GM23338 (cell line): ENCODE data around the gene CALR. TPM values are rescaled to one million over a fixed set of nuclear protein-coding genes. Genes with fewer than 3 reads are reported as not detected.

Source experiments
- ATAC-seq: fragments of 200-7000 bp; cut with Tn5 transposase; 3 replicates; pipeline ENCODE4 v1.9.1; 2020
- DNase-seq: peaks from one replicate; pipeline ENCODE4 v3.0.0-alpha.2; 2015; ENCODE audit warnings: low spot score
- H2AFZ ChIP-seq: fragments of 200-600 bp; sonication (generic); 2 replicates; pipeline ENCODE4 v1.8.0; 2016; ENCODE audit warnings: antibody characterized with exemption, mild to moderate bottlenecking, moderate library complexity
- H3F3A ChIP-seq: fragments of 200-600 bp; sonication (generic); replicated peaks from 2 replicates; pipeline ENCODE4 v1.8.0; 2017; ENCODE audit warnings: antibody characterized with exemption, mixed run types, low read depth
- H3K27ac ChIP-seq: fragments of 200-600 bp; sonication (generic); 2 replicates; pipeline ENCODE4 v1.6.1; 2016; ENCODE audit warnings: low read depth
- H3K27me3 ChIP-seq: fragments of 200-600 bp; sonication (generic); 2 replicates; pipeline ENCODE4 v1.8.0; 2016; ENCODE audit warnings: mild to moderate bottlenecking, mixed run types, moderate library complexity; ENCODE audit not compliant: insufficient read depth
- H3K36me3 ChIP-seq: fragments of 200-600 bp; sonication (generic); 2 replicates; pipeline ENCODE4 v1.8.0; 2016; ENCODE audit warnings: mild to moderate bottlenecking; ENCODE audit not compliant: insufficient read depth
- H3K4me1 ChIP-seq: fragments of 200-600 bp; sonication (generic); 2 replicates; pipeline ENCODE4 v1.8.0; 2016; ENCODE audit warnings: mild to moderate bottlenecking, moderate library complexity; ENCODE audit not compliant: insufficient read depth
- H3K4me2 ChIP-seq: fragments of 200-600 bp; sonication (generic); 2 replicates; pipeline ENCODE4 v1.7.1; 2017; ENCODE audit warnings: mixed run types
- H3K4me3 ChIP-seq: fragments of 200-600 bp; sonication (generic); 2 replicates; pipeline ENCODE4 v1.6.1; 2016; ENCODE audit warnings: mixed run types
- H3K79me2 ChIP-seq: fragments of 200-600 bp; sonication (generic); replicated peaks from 2 replicates; pipeline ENCODE4 v1.8.0; 2017; ENCODE audit warnings: mild to moderate bottlenecking; ENCODE audit not compliant: insufficient read depth
- H3K9me2 ChIP-seq: fragments of 200-600 bp; sonication (generic); 2 replicates; pipeline ENCODE4 v1.8.0; 2017; ENCODE audit not compliant: insufficient read depth
- H4K20me1 ChIP-seq: fragments of 200-600 bp; sonication (generic); replicated peaks from 2 replicates; pipeline ENCODE4 v1.8.0; 2017; ENCODE audit warnings: mild to moderate bottlenecking; ENCODE audit not compliant: insufficient read depth
- H3K27ac Mint-ChIP-seq: 2 replicates; pipeline ENCODE4 v1.8.0; 2020; ENCODE audit warnings: inconsistent platforms, mild to moderate bottlenecking, moderate library complexity, mixed read lengths
- H3K27me3 Mint-ChIP-seq: 3 replicates; pipeline ENCODE4 v1.8.0; 2022; ENCODE audit warnings: low read depth, mild to moderate bottlenecking, moderate library complexity, mixed read lengths, inconsistent platforms; ENCODE audit not compliant: insufficient read depth, poor library complexity
- H3K36me3 Mint-ChIP-seq: 3 replicates; pipeline ENCODE4 v1.8.0; 2021; ENCODE audit warnings: low read depth, mild to moderate bottlenecking, inconsistent platforms, moderate library complexity, mixed read lengths
- H3K4me1 Mint-ChIP-seq: 3 replicates; pipeline ENCODE4 v1.8.0; 2020; ENCODE audit warnings: mild to moderate bottlenecking, inconsistent platforms, mixed read lengths
- H3K4me3 Mint-ChIP-seq: 3 replicates; pipeline ENCODE4 v1.8.0; 2021; ENCODE audit warnings: moderate library complexity, mild to moderate bottlenecking, inconsistent platforms, mixed read lengths
- H3K9me3 Mint-ChIP-seq: 3 replicates; pipeline ENCODE4 v1.8.0; 2020; ENCODE audit warnings: moderate library complexity, mild to moderate bottlenecking, inconsistent platforms, mixed read lengths
- CREB1 ChIP-seq: fragments of 250-450 bp; sonication (Bioruptor Pico); IDR thresholded peaks from 2 replicates; pipeline ENCODE4 v1.5.0; 2020; ENCODE audit warnings: low read depth, mild to moderate bottlenecking, moderate library complexity
- CTCF ChIP-seq, 2 experiments: fragments of 200-600 bp in 1 of 2; sonication (generic) in 1 of 2; conservative IDR thresholded peaks; 2 replicates each; pipeline versions ENCODE4 v1.5.1 to v1.6.1; 2016 to 2017; ENCODE audit warnings: antibody characterized with exemption in 2 of 2, low read depth in 2 of 2, mild to moderate bottlenecking in 2 of 2, moderate library complexity in 1 of 2
- ETS1 ChIP-seq: IDR thresholded peaks from 2 replicates; pipeline ENCODE4 v1.6.1; 2016; ENCODE audit warnings: antibody characterized with exemption
- EZH2 ChIP-seq: fragments of 200-600 bp; sonication (generic); IDR thresholded peaks from one replicate; pipeline ENCODE4 v1.8.0; 2017; ENCODE audit warnings: antibody characterized with exemption, mild to moderate bottlenecking, low read depth; ENCODE audit not compliant: unreplicated experiment
- EZH2phosphoT487 ChIP-seq: fragments of 200-600 bp; sonication (generic); IDR thresholded peaks from one replicate; pipeline ENCODE4 v1.8.1; 2018; ENCODE audit warnings: antibody characterized with exemption; ENCODE audit not compliant: unreplicated experiment
- JUNB ChIP-seq: IDR thresholded peaks from one replicate; pipeline ENCODE4 v1.6.1; 2016; ENCODE audit warnings: antibody characterized with exemption; ENCODE audit not compliant: unreplicated experiment
- NANOG ChIP-seq: IDR thresholded peaks from 2 replicates; pipeline ENCODE4 v1.6.1; 2016; ENCODE audit warnings: antibody characterized with exemption, borderline replicate concordance
- POLR2AphosphoS5 ChIP-seq: IDR thresholded peaks from 2 replicates; pipeline ENCODE4 v1.6.1; 2016; ENCODE audit warnings: antibody characterized with exemption, low read depth
- REST ChIP-seq: IDR thresholded peaks from one replicate; pipeline ENCODE4 v1.6.1; 2018; ENCODE audit warnings: antibody characterized with exemption; ENCODE audit not compliant: unreplicated experiment
- STAT1 ChIP-seq: IDR thresholded peaks from one replicate; pipeline ENCODE4 v1.6.1; 2016; ENCODE audit warnings: antibody characterized with exemption; ENCODE audit not compliant: unreplicated experiment
- ZNF114 ChIP-seq: fragments of 250-450 bp; sonication (Bioruptor Pico); IDR thresholded peaks from 2 replicates; pipeline ENCODE4 v1.5.0; 2020; ENCODE audit warnings: mild to moderate bottlenecking, moderate library complexity
- ZNF331 ChIP-seq: fragments of 250-450 bp; sonication (Bioruptor Pico); IDR thresholded peaks from 2 replicates; pipeline ENCODE4 v1.5.0; 2020; ENCODE audit warnings: low read depth, mild to moderate bottlenecking, moderate library complexity
- ZNF462 ChIP-seq: fragments of 250-450 bp; sonication (Bioruptor Pico); IDR thresholded peaks from 2 replicates; pipeline ENCODE4 v1.5.0; 2020; ENCODE audit warnings: mild to moderate bottlenecking, moderate library complexity
- polyA plus RNA-seq: library from polyadenylated mRNA; unstranded; fragments of >200 nt; fragmentation: Nextera tagmentation; extraction: Ambion mirVana; gene quantifications from 2 replicates; pipeline ENCODE4 v1.2.1, GENCODE V29; 2016
- total RNA-seq: library from RNA; depleted of rRNA; stranded (reverse); fragments of >200 nt; shearing (Covaris generic); gene quantifications from 2 replicates; pipeline ENCODE4 v1.2.3, GENCODE V29; 2014

CALR gene
- total and polyA plus RNA-seq, 2 experiments from 2014 or later = 760 to 1,131 TPM

- Histone ChIP-seq H3K27ac (no peak overlapping the region), H3K79me2 (no peaks in the 10 kb centered on the region), H3K9me2 (no peaks in the 10 kb centered on the region), H3K4me3 (no peak overlapping the region), H4K20me1 (no peaks in the 10 kb centered on the region; the same call in 1 of the 2 replicates), H3F3A (peaks cover 4% of the 10 kb centered on the region; the same call in 1 of the 2 replicates), H3K27me3 (peaks cover 61% of the 10 kb centered on the region), H3K4me2 (no peak overlapping the region), H3K4me1 (no peaks in the 10 kb centered on the region; the same call in 1 of the 2 replicates), H2AFZ (no peak overlapping the region), H3K36me3 (no peaks in the 10 kb centered on the region)
- Mint-ChIP-seq H3K27ac (no peak overlapping the region), H3K4me3 (no peak overlapping the region; the same call in 2 of the 3 replicates), H3K9me3 (peaks cover 5% of the 10 kb centered on the region; the same call in 1 of the 3 replicates), H3K36me3 (peaks cover 4% of the 10 kb centered on the region; the same call in 2 of the 3 replicates), H3K4me1 (peaks cover 7% of the 10 kb centered on the region), H3K27me3 (peaks cover 56% of the 10 kb centered on the region)
- DNase-seq (no peak), ATAC-seq (no peak)
- TF ChIP-seq NANOG (no peak), CREB1 (CRISPR knock-in tag) (no peak), ZNF114 (CRISPR knock-in tag) (no peak), EZH2phosphoT487 (no peak), EZH2 (no peak), JUNB (no peak), STAT1 (no peak), ZNF331 (CRISPR knock-in tag) (no peak), POLR2AphosphoS5 (no peak), CTCF (conservative IDR thresholded peaks at IDR 0.05; ENCODE audit: low read depth in 2 of 2) (no peak), REST (no peak), ETS1 (no peak), ZNF462 (no peak)
These were observed 52.9 kb downstream of the CALR start for GRCh38 chr19:12991296-12991695.
